NCI-H2029 (cell line): ENCODE data around the gene FAM131A.
A peak's percentile ranks its signal among the peaks of the same experiment; 100 is the strongest.

ENCODE experiments used
- DNase-seq: peaks from one replicate; lab custom pipeline; 2025; lab: John Stamatoyannopoulos, UW

Gene FAM131A

DNA sequence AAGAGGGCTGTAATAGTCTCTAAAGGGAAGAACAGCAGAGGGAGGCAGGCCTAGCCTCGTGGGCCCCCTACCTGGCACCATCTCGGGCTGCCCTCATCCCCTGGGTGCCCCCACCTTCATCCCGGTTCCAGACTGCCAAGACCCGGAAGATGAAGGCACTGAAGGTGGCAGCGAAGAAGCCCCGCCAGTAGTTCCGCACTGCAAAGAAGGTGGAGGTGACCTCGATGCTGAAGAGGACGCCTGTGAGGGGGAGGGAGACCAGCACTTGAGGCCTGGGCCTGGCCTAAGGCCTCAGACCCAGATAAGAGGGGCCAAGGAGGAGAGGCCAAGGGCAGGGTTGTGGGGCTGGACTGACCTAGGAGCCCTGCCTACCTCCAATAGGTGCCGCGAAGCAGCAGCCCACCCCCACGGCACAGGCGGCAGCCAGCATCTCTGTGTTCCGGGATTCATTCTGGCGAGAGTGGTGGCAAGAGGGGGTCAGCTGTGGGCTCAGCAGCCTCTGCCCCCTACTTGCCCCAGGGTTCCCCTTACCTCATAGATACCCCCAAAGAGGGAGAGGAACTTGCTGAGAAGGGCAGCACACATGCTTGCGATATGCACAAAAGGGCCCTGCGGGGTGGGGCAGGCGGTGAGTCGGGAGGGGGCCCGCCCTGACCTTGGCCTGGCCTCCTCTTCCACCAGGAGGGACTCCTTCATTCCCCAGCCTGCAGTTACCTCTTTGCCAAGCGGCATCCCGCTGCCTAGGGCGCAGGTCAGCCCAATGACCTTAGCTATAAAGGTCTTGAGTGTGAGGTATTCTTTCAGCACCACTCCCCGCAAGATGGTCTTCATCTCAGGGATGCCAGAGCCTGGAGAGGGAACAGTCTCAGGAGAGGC is 20.1 kb downstream of the FAM131A start:
- no peak for DNase-seq

DNA sequence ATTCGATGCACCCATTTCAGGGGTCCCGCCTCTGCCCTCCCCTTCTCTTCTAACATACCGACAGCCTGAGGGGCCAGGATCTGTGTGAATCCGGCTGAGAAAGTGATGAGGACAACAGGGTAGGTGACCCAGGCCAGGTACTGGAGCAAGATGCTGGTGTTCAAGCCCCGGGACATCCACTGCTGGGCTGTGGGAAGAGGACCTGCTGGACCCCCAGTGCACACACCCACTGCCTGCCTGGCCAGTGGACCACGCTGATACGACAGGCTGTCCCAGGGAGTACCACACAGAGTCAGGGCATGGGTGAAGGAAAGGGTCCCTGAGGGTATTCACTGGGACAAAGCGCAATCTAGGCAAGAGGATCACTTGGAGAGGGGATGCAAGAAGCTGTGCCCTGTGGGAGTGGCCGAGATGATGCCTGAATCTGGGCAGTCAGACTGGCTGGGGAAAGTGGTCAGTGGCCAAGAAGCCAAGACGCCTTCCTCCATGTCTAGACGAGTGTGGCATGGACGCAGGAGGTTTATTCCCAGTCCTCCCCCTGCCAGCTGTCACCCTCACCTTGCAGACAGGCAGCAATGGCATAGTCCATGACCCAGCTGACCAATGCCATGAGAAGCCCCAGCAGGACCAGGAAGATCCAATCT is 20.8 kb downstream of the FAM131A start:
- DNase-seq: no peak

DNA sequence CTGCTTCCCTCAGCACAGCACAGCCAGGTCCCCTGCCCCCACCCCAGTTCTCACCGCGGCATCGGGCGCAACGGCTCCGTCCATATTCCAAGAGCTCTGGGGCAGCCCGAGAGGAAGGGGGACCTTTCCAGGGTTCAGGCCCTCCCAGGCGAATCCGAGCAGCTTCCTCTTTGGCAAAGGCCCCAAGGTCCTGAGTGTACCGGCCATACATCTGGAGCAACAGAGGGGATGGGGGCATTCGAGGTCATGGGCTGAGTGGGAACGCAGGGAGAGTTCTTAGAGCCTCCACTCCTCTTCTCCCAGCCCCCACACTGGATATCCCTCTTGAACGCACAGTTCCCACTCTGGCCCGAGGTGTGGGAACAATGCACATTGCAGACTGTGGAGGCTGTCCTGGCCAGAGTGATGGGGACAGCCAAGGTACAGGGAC is 21.5 kb downstream of the FAM131A start:
- DNase-seq: no peak

DNA sequence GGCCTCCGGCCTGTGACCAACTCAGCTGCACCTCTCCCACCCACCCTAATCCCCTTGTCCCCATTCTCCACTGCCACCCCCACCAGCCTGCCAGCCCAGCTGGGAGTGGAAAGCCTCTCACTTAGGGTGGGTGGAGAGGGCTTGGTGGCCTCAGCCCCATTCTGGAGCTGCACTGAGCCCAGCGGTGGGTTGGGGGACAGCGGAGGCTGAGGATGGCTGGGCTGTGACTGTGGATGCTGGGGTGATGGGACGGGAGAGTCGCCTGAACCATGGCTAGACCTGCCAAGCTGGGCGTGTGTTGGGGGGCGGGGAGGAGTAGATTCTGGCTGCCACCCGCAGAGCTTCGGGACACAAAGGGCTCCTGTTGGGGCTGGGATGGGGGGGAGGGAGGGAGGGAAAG is 22.2 kb downstream of the FAM131A start:
- no peak for DNase-seq

DNA sequence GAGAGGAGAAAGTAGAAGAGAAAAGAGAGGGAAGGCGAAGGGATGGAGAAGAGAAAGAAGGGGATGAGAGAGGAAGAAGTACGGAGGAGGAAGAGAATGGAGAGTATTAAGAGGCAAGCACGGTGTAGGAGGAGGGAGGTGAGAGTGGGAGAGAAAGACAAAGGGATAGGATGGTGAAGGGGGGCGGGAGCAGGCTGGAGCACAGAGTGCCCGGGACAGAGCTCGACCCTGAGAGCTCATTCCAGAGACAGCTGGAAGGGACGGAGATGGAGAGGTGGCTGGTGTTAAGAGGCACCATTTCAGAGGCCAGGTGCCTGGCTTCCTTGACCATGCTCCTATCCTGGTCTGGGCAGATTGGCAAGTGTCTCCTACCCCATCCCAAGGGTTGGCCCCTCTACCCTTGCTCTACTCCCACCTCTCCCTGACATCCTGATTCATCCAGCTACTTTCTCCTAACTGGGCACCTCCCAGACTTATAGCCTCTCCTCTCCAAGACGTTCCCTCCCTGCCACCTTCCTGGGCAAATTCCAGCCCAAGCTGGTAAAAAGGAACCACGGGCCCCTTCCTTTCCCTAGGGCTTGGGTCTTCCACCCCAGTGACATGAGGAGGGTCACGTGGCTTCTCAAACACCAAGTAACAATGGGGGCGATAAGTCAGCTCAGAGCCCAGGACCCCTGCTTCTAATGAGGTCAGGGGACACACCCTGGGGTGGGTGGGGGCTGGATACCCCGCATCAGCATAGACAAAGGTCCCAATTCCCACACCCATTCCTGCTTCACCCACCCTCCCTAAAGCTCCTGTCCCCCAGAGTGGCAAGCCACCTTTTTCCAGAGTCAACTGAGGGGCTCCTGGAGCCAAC is 22.9 kb downstream of the FAM131A start:
- no peak for DNase-seq

DNA sequence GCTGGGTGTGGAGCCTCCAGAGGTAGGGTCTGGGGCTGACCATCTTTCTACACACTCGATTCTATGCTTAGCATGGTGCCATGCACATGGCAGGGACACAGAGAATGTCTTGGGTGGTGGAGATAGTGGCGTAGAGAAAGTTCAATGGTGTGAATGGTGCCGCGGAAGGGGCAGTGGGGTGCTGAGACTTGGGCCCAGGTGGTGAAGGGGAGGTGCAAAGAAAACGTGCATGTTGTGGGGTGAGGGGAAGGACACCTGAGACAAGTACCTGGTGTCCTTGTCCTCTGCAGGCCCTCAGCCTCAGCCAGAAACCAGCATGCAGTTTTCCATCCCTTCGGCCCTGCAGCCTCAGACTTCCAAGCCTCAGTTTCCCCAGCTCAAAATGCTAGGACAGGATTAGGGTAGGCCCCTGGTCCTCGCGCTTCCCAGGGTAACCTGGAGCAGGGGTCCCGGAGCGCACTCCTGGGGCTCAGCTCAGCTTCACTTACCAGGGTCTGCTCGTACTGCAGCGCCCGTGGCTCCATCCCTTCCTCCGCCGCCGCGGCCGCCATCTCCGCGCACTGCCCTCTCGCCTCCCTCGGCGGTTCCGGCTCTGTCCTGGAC is 23.6 kb downstream of the FAM131A start:
- DNase-seq: no peak

DNA sequence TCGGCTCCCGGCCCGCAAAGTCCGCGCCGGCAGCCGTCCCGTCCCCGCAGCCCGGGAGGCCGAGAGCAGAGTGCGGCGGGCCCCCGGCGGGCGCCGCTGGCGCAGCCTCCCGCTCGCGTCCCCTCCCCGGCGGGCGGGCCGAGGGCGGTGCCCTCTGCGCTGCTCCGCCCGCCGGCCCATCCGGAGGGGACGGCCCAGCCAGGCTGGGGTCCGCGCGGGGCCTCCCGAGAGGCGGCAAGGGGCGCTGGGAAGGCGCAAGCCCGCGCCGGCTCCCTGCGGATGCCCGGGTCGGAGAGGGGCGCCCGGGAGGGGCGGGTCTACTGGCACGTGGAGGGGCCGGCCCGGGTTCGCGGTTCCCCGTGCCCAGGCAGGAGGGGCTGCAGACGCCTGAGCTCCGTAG is 24.1 kb downstream of the FAM131A start, which contains the start of the genes CLCN2 and POLR2H:
Gene CLCN2, minus strand, starts transcription at position 74 of the 400 bp plus-strand sequence. CDS start 126 bp downstream, outside the sequence.
Gene POLR2H, plus strand, starts transcription at position 179 of the 400 bp plus-strand sequence. CDS start 1,783 bp downstream, outside the sequence.
- peak; percentile 37 for DNase-seq

DNA sequence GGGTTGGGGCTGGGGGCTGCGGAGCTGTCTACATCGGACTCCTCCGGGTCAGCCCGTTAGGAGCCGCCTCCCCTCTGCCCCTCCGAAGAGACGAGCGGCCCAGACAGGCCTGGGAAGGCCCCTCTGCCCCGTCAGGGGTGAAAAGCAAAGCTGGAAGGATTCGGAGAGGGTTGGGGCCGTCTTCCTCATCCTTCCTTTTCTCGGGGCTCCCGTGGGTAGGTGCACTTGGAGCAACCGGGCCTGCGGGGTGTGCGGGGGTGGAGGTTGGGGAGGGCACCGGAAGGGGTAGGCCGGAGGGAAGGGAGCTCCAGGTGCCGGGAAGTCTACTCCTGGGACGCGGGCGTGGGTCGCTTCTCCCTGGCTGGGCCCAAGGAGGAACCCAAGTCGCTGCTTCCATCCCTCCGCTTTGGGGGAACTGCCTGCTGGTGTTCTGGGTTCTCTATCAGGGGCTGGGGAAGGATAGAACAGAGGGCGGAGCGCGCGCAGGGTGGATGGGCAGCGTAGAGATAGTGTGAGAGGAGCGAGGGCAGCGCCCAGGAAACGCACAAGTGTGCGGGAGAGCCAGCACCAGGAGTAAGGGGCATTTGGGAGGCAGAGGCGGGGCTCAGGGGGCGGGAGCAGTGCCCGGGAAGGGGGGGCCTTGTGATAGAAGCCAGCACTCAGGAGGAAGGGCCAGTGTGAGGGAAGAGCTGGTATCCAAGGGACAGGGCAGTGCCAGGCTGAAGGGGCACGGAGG is 24.7 kb downstream of the FAM131A start:
- DNase-seq: peak; percentile 68

DNA sequence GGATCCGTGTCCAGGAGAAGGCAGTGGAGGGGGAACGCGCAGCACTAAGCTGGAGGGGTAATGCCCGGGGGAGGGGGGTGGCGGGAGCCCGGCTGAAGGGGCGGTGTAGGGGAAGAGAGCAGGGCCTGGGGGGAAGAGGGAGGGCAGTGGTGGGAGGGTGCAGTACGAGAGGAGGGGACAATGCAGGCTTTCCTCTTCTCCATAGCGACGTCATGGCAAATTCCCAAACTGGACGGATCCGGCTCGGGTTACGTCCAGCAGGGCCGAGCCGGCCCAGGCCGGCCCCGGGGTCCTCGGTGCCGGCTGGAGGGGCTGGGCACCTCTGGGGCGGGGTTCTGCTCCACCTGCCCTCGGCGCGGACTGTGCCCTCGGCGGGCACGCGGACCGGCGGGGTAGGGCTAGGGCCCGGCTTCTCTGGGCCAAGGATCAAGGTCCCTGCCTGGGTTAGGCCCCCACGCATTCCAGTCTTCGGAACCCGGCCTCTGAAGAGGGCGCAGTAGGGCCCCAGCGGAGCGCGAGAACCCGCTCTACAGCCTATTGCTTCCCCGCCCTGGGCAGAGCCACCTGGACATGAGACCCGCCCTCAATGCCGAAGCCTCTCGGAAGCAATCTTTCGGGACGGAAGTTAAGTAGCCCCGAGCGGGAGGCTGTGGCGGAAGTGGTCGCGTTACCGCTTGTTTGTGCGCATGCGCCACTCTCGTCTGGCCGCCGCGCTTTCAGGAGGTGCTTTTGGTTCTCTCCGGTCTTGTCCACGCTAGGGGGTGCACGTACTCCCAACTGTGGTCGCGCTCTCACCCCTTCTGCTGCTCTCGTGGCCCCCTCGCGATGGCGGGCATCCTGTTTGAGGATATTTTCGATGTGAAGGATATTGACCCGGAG is 25.5 kb downstream of the FAM131A start:
- peak; percentile 96 for DNase-seq

DNA sequence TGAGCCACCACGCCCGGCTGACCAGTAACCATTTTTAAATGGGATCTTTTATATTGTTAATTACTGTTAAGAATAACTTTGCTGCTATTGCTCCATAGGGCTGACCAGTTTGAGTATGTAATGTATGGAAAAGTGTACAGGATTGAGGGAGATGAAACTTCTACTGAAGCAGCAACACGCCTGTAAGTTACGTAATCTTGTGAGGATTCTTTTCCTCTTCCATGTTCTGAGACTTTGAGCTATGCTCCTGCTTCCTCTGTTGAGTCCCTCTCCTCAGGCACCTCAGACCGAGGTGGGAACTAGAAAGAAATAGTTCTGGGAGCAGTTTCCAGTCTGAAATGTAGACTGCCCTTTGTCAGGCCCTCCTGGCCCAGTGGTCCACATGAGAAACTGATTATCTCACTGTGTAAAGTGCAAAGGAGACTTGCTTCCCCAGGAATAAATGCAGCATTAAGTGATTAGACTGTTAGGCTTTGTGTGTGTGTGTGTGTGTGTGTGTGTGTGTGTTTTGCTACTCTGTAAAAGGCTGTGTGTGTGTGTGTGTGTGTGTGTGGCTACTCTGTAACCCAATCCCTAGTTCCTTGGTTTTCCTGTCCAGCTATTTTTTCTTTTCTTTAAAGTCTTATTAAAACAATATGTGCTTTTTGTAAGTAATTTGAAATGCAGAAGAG is 29.4 kb downstream of the FAM131A start:
- no peak for DNase-seq

DNA sequence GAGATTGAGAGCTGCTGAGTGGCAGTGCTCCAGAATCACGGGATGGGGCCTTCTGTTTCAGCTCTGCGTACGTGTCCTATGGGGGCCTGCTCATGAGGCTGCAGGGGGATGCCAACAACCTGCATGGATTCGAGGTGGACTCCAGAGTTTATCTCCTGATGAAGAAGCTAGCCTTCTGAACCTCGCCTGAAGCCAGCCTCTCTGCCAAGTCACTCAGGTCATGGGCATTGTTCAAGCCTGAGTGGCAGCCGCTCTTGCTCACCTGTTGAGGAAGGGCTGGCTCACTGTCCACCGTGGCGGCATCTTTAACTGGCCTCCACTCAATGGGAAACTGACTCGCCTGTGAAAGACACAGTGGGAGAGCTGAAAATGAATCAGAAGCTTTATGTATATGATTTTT is 30.7 kb downstream of the FAM131A start:
- DNase-seq: no peak

DNA sequence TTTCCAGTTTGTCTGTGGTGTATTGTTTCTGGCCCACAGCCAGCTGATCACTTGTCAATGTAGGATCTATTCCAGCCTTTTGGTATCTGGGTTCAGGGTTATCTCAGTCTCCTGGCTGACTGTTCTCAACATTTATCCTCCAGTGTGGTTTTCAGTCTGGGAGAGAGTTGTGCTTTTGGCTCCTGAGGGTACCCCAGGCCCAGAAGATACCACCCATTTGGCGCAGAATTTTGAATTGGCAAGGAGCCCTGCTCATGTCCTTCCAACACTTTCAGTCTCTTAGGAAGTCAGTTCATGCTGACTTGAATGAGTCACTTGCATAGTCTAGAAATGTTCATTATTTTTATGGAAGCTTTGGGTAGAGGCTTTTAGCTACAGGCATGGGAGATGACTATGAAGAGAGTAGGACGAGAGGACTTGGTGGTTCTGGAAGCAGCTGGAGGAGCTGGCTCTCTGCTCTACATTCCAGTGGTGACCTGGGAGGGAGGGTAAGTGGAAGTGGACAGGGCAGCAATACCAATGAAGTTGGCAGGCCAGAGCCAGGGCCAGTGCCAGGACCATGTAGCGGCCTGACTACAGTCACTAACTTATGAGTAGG is 31.3 kb downstream of the FAM131A start:
- no peak for DNase-seq

DNA sequence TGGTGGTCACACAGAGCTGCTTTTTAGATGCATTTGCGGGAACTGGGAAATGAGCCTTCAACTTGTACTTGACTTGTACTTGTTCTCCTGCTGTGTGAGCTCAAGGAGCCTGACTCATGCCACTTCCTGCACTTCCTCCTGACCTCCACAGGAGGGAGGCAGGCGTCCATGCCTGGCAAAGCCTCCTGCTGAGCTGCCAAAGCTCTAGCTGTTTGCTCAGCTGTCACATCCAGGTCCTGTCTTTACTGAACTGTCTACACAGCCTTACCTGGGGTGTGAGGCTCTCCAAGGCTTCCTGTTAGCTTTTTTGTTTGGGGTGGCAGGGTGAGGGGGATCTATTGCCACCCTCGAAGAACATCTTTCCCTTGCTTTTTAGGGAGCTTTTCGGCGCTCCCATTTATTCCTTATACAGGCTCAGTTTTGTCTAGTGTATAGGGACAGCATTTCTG is 34.2 kb downstream of the FAM131A start:
- peak; percentile 96 for DNase-seq

DNA sequence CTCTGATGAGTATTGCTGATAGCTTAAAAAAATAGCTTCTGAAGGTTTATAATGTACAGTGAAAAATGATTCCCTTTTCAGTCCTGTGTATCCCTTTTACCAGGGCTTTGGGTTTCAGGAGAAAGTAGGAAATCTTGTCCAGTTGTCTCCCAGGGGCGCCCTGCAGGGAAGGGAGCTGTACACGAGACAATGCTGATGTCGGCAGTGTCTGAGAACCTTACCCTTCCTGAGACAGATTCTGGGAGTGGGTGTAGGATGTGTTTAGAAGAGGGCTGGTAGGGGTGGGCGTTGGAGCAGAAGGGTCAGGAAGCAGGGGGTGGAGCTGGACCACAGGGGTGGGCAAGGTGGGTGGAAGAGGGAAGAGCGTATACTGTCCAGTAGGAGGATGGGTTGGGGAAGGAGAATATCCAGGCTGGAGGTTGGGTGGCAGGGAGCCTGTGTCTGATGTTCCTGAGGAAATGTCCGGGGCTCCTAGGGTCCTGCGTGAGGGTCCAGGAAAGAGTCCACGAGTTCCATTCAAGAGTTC is 35.0 kb downstream of the FAM131A start:
- DNase-seq: no peak

DNA sequence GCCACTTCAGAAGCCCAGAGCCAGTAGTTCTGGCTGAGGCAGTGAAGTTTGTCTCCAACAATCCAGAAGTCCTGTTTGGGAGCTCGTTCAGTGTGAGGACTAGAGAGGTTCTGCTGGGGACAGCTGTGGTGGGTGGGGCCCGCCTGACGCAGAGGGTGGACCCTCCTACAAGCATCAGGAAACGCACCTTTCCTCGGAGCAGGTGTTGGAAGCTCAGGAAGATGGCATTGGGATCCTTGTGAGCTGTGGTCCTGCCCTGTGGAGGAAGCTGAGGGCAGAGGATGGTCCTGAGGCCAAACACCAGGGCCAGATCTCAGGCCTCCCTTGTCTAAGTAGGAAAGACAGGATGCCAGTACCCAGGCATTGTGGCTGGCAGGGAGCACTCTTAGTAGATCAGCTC is 35.5 kb downstream of the FAM131A start:
- DNase-seq: no peak

DNA sequence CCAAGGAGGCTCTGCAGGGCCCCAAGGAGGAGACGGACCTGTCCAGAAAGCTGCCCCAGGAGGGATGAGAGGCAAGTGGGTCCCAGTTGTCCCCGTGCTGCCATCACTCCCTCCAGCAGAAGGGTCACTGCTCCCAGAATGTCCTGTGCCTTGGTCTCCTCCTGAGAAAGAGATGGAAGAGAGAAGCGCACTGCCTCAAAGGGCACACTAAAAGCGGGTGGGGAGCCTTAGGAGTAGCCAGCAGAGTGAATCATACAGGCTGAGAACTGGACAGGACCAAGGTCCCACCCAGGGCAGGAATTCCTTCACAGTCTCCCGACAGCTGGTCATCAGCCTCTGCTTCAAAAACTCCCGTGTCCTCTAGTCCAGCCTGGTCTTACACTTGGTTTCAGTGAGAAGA is 36.0 kb downstream of the FAM131A start:
- DNase-seq: no peak

DNA sequence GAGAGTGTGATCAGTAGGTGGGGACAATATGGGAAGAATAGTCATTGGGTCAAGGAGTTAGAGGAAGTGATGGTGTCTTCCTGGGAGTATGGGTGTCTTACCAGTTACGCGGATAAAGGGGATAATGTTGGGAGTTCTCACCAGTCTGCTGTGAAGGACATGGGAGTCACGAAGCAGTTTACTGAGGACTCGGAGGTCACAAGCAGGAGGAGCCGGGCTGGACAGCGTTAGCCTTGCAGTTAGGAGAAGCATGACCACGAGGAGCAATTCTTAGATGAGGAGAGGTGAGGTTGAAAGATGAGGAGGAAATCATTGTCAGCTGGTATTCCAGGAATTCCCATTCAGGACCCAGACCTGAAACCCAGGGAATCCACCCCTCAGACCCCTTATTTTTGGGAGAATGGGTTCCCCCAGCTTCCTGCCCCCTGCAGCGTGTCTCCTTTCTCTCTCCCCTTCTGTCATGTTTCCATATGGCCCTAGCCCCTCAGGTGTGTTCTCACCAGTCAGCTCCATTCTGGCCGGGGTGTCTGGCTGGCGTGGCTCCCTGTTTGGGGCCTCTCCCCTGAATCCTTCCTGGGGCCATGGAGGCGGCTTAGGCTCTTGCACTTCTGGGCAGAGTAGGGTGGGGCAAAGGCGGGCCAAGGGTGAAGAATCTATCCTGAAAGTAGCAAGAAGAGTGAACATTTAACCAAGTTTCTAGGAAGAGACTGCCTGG is 38.5 kb downstream of the FAM131A start:
- DNase-seq: no peak

DNA sequence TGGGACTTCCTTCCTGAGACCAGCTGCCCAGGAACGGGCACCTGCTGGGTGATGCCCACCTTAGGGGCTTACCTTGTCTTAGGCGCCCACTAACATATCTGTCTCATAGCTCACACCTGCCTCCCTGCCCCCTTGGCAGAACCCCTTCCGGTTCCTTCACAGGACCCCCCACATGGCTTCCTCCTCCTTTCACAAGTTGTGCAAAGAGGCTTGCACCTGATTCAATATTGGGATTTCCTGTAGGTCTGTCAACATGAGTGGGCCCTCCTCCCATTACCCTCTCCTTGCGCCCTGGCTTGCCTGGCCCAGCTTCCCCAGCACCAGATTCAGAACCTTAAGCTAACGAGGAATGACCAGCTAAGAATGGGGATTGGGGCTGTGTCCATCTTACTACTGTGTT is 40.0 kb downstream of the FAM131A start:
- DNase-seq: peak; percentile 56
